ENCODE results near the gene GALNT10. TPM values are rescaled to one million over a fixed set of nuclear protein-coding genes. Genes with fewer than 3 reads are reported as not detected.

GALNT10 gene
- total and polyA plus RNA-seq, 10 of the 15 experiments (the other 5 are each of a cell fraction or from before 2014, with no cell fraction given) = 3.9 to 35.4 (median 15.5) TPM

GRCh38 chr5:154194345-154195329 lies 4.1 kb downstream of the GALNT10 start:
- 0 out of 2 replicates have a peak overlapping the region, but pooled peaks have one; percentile 21 for H3K4me3 ChIP-seq
- H3K4me1 ChIP-seq (ENCODE audit: control insufficient read depth, insufficient read depth, low read length) = peaks cover 15% of the 10 kb centered on the region
- no peaks in the 10 kb centered on the region for H3K9me3 ChIP-seq (replicated peaks; ENCODE audit: control insufficient read depth, insufficient read depth, low read length)
- peaks cover 53% of the 10 kb centered on the region for H3K79me2 ChIP-seq (ENCODE audit: control insufficient read depth, insufficient read depth, low read length)
- ChIA-PET POLR2A (interaction anchor here (1.1 to 6.2 kb wide), 2 partner anchors 7 to 156 kb away, joined by 3 to 51 read pairs; partner anchors contain the start of genes FAM114A2 and MFAP3), CTCF (interaction anchor here (0.7 to 7.2 kb wide), 9 partner anchors 13 to 255 kb away, joined by 3 to 71 read pairs (median 4); no protein-coding TSS in a partner anchor), RAD21 (ENCODE audit: unreplicated experiment) (interaction anchor here (1.2 to 6.4 kb wide), 5 partner anchors 36 to 210 kb away, joined by 4 to 51 read pairs (median 12); no protein-coding TSS in a partner anchor), SMC1A (ENCODE audit: uncharacterized antibody, unreplicated experiment) (interaction anchor here (0.6 to 8.4 kb wide), 11 partner anchors 11 to 210 kb away, joined by 3 to 97 read pairs (median 3); no protein-coding TSS in a partner anchor)
- no peak overlapping the region for H3K27ac ChIP-seq (ENCODE audit: control insufficient read depth, insufficient read depth)
- peak overlapping the region; percentile 7; the same call in 1 of the 2 replicates for H3K4me2 ChIP-seq (ENCODE audit: control insufficient read depth, insufficient read depth)
- intact Hi-C loops (cut with micrococcal nuclease; ENCODE audit: unreplicated experiment) (loop anchor here (5.0 kb wide), 2 partner anchors 33 to 88 kb away; no protein-coding TSS in a partner anchor), in situ Hi-C loops (cut with MboI) (no loop called here)
- H2AFZ ChIP-seq (ENCODE audit: control insufficient read depth, low read depth, low read length) = no peak overlapping the region
- ATAC-seq (no peak), DNase-seq (ENCODE audit: low read depth, low spot score) (no peak), FAIRE-seq (no peak)
- no peaks in the 10 kb centered on the region for H3K27me3 ChIP-seq (replicated peaks in 1 of 2; ENCODE audit: control insufficient read depth in 2 of 2, insufficient read depth in 2 of 2, low read length in 1 of 2)
- no peaks in the 10 kb centered on the region; the same call in 1 of the 2 replicates for H4K20me1 ChIP-seq (ENCODE audit: control insufficient read depth, insufficient read depth)
- WGBS (ENCODE audit: insufficient coverage, insufficient replicate concordance, low lambda C conversion rate, missing lambda C conversion rate) = 82% methylated on average over 8 of the region's 8 CpGs
- H3K36me3 ChIP-seq (ENCODE audit: control insufficient read depth in 2 of 2, insufficient read depth in 2 of 2, low read length in 1 of 2) = peaks cover 0 to 7% of the 10 kb centered on the region in 2 experiments; a peak in 1 of 4 replicates
- BruUV-seq (replicated peaks) = no TSS peak
- no peak for TF ChIP-seq IRF5 (IDR thresholded peaks at IDR 0.05; ENCODE audit: borderline replicate concordance)
- no peak for TF ChIP-seq CBX5 (IDR thresholded peaks at IDR 0.05; ENCODE audit: low read depth)
- TF ChIP-seq TBL1XR1 (IDR thresholded peaks at IDR 0.05; ENCODE audit: low read depth, low read length) = no peak
- TF ChIP-seq ZZZ3 (IDR thresholded peaks at IDR 0.05; ENCODE audit: control insufficient read depth, insufficient read length, low read depth) = no peak
- TF ChIP-seq JUNB (IDR thresholded peaks at IDR 0.05) = no peak
- no peak for TF ChIP-seq BCL3 (IDR thresholded peaks at IDR 0.05; ENCODE audit: borderline replicate concordance, insufficient read depth, low read depth, low read length, poor library complexity, severe bottlenecking)
- TF ChIP-seq RFX5 (IDR thresholded peaks at IDR 0.05; ENCODE audit: low read depth, low read length) = no peak
- no peak for TF ChIP-seq ETV6 (conservative IDR thresholded peaks at IDR 0.05 in 1 of 2, IDR thresholded peaks at IDR 0.05 in 1 of 2; ENCODE audit: borderline replicate concordance in 1 of 2, low read depth in 1 of 2)
- no peak for TF ChIP-seq ASH2L (IDR thresholded peaks at IDR 0.05; ENCODE audit: borderline replicate concordance, low read depth)
- no peak for TF ChIP-seq MTA2 (IDR thresholded peaks at IDR 0.05; ENCODE audit: low read depth)
- TF ChIP-seq IRF4 (IDR thresholded peaks at IDR 0.05; ENCODE audit: low read depth, low read length) = no peak
- no peak for TF ChIP-seq ZNF217 (IDR thresholded peaks at IDR 0.05)
- TF ChIP-seq ZNF274 (IDR thresholded peaks at IDR 0.05; ENCODE audit: insufficient read depth, insufficient read length) = no peak
- no peak for TF ChIP-seq TCF12 (IDR thresholded peaks at IDR 0.05; ENCODE audit: low read depth, low read length)
- TF ChIP-seq CHD2 (IDR thresholded peaks at IDR 0.05; ENCODE audit: borderline replicate concordance, low read depth, low read length) = no peak
- no peak overlapping the region for H3K9ac ChIP-seq (ENCODE audit: control insufficient read depth, insufficient read depth, low read length)
